Duodenal mucosa (tissue), 2 donors: ENCODE results near the gene TNS1.

ENCODE experiments used
- H3K27ac ChIP-seq: one replicate; pipeline ENCODE4 v1.7.0; 2013; ENCODE audit warnings: low read depth, low read length
- H3K27me3 ChIP-seq, 2 donors: one replicate each; pipeline ENCODE4 v1.7.0; 2013; ENCODE audit warnings: low read length in 2 of 2, control low read depth in 1 of 2; ENCODE audit not compliant: insufficient read depth in 2 of 2, control insufficient read depth in 1 of 2
- H3K36me3 ChIP-seq, 2 donors: one replicate each; pipeline ENCODE4 v1.7.0; 2013; ENCODE audit warnings: low read length in 2 of 2, control low read depth in 1 of 2; ENCODE audit not compliant: insufficient read depth in 2 of 2, control insufficient read depth in 1 of 2
- H3K4me1 ChIP-seq, 2 donors: one replicate each; pipeline ENCODE4 v1.7.0; 2013; ENCODE audit warnings: low read length in 2 of 2, control low read depth in 1 of 2; ENCODE audit not compliant: insufficient read depth in 2 of 2, control insufficient read depth in 1 of 2
- H3K4me3 ChIP-seq, 2 donors: one replicate each; pipeline ENCODE4 v1.7.0; 2013; ENCODE audit warnings: low read length in 2 of 2, low read depth in 1 of 2
- H3K9ac ChIP-seq, 2 donors: one replicate each; pipeline ENCODE4 v1.7.0; 2013; ENCODE audit warnings: low read length in 2 of 2, low read depth in 1 of 2
- H3K9me3 ChIP-seq, 2 donors: one replicate each; pipeline ENCODE4 v1.7.0; 2013; ENCODE audit warnings: low read length in 2 of 2, control low read depth in 1 of 2; ENCODE audit not compliant: control insufficient read depth in 1 of 2

TNS1 gene

GRCh38 chr2:217951521-217952247 is 51.1 kb downstream of the TNS1 start:
- no peak overlapping the region for H3K27ac ChIP-seq
- no peak overlapping the region for H3K4me3 ChIP-seq
- peaks cover 9 to 13% of the 10 kb centered on the region in 2 donors for H3K4me1 ChIP-seq
- no peaks in the 10 kb centered on the region for H3K9me3 ChIP-seq
- no peaks in the 10 kb centered on the region for H3K36me3 ChIP-seq
- no peaks in the 10 kb centered on the region for H3K27me3 ChIP-seq
- no peak overlapping the region for H3K9ac ChIP-seq

DNA sequence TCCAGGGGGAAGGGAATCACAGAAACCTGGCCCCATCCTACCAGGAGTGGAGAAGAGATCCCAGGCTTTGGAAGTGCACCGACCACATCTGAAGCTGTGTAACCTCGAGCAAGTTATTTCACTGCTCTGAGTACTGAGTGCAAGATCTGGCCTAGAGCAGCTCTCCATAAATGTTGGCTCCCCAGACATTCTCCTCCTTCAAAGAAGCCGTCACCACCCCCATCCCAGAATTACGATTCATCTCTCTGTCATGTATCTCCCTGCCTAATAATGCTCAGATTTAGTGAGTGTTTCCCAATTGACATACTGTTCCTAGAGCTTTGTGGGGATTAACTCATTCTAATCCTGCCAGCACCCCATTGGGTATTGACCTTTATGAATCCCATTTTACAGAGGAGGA is 51.7 kb downstream of the TNS1 start:
- no peaks in the 10 kb centered on the region for H3K27me3 ChIP-seq
- no peaks in the 10 kb centered on the region for H3K9me3 ChIP-seq
- no peak overlapping the region for H3K4me3 ChIP-seq
- H3K27ac ChIP-seq, result no peak overlapping the region
- no peaks in the 10 kb centered on the region for H3K36me3 ChIP-seq
- H3K4me1 ChIP-seq, result peaks cover 9 to 13% of the 10 kb centered on the region in 2 donors
- no peak overlapping the region for H3K9ac ChIP-seq

- Histone ChIP-seq H3K27ac (no peak overlapping the region), H3K4me1 (peaks cover 9 to 13% of the 10 kb centered on the region in 2 donors), H3K9ac (no peak overlapping the region), H3K27me3 (no peaks in the 10 kb centered on the region), H3K4me3 (no peak overlapping the region), H3K36me3 (no peaks in the 10 kb centered on the region), H3K9me3 (no peaks in the 10 kb centered on the region)
Measured at GRCh38 chr2:217950401-217950871, 52.4 kb downstream of the TNS1 start.

GRCh38 chr2:217949447-217949846 is 53.3 kb downstream of the TNS1 start:
- no peak overlapping the region for H3K4me3 ChIP-seq
- no peak overlapping the region for H3K9ac ChIP-seq
- H3K27ac ChIP-seq, result no peak overlapping the region
- H3K36me3 ChIP-seq, result no peaks in the 10 kb centered on the region
- H3K9me3 ChIP-seq, result no peaks in the 10 kb centered on the region
- peaks cover 9 to 13% of the 10 kb centered on the region in 2 donors for H3K4me1 ChIP-seq
- no peaks in the 10 kb centered on the region for H3K27me3 ChIP-seq

DNA sequence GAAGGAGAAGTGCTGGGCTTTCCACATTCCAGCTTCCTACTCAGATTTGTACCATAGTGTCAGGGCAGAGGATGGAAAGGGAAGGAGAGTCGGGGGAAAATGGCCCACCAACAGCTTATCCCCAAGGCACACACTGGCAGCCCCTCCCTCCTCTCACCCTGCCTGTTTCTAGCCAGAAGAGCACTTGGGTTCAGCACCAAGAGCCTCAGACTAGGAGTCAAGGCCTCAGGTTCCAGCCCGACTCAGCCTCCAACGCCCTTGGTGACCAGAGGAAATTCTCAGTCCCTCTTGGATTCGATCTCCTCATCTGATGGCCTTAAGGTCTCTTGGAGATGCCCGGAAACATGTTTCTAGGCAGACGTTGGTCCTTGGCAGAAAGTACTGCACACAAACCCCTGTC is 53.9 kb downstream of the TNS1 start:
- Histone ChIP-seq H3K36me3 (no peaks in the 10 kb centered on the region), H3K9me3 (no peaks in the 10 kb centered on the region), H3K9ac (no peak overlapping the region), H3K4me1 (peaks cover 8 to 12% of the 10 kb centered on the region in 2 donors), H3K27ac (no peak overlapping the region), H3K27me3 (no peaks in the 10 kb centered on the region), H3K4me3 (no peak overlapping the region)

- peaks cover 9 to 15% of the 10 kb centered on the region in 2 donors for H3K4me1 ChIP-seq
- H3K27me3 ChIP-seq, result no peaks in the 10 kb centered on the region
- no peak overlapping the region for H3K9ac ChIP-seq
- no peak overlapping the region for H3K27ac ChIP-seq
- H3K4me3 ChIP-seq, result no peak overlapping the region
- no peaks in the 10 kb centered on the region for H3K9me3 ChIP-seq
- H3K36me3 ChIP-seq, result no peaks in the 10 kb centered on the region
Measured at GRCh38 chr2:217948351-217948791, 54.4 kb downstream of the TNS1 start.

GRCh38 chr2:217947383-217948350 is 55.1 kb downstream of the TNS1 start:
- H3K27me3 ChIP-seq, result no peaks in the 10 kb centered on the region
- H3K4me1 ChIP-seq, result peaks cover 10 to 21% of the 10 kb centered on the region in 2 donors
- no peak overlapping the region for H3K4me3 ChIP-seq
- H3K9me3 ChIP-seq, result no peaks in the 10 kb centered on the region
- H3K27ac ChIP-seq, result no peak overlapping the region
- H3K9ac ChIP-seq, result no peak overlapping the region
- no peaks in the 10 kb centered on the region for H3K36me3 ChIP-seq

- no peaks in the 10 kb centered on the region for H3K9me3 ChIP-seq
- no peak overlapping the region for H3K9ac ChIP-seq
- H3K36me3 ChIP-seq, result no peaks in the 10 kb centered on the region
- no peak overlapping the region for H3K27ac ChIP-seq
- H3K4me3 ChIP-seq, result no peak overlapping the region
- peaks cover 10 to 21% of the 10 kb centered on the region in 2 donors for H3K4me1 ChIP-seq
- H3K27me3 ChIP-seq, result no peaks in the 10 kb centered on the region
Measured at GRCh38 chr2:217946051-217946450, 56.7 kb downstream of the TNS1 start.

DNA sequence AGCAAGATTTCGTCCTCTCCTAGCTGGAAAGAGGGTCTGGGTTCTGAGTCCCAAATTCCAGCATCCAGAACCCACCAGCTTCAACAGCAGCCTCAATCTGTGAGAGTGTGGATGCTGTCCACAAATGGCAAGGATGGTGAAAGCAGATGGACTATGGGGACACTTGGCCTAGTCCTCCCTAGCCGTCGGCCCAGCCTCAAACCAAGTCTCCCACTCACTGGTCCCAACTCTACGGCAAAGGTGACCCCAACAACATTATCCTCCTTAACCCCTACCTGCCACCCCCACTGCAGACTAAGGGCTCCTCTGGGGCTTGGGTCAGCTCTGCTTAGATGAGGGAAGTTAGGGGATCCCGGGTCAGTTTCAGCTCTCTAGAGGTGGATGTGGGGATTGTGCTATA is 57.3 kb downstream of the TNS1 start:
- Histone ChIP-seq H3K36me3 (no peaks in the 10 kb centered on the region), H3K9me3 (no peaks in the 10 kb centered on the region), H3K4me1 (peaks cover 10 to 20% of the 10 kb centered on the region in 2 donors), H3K27me3 (no peaks in the 10 kb centered on the region), H3K27ac (no peak overlapping the region), H3K9ac (no peak overlapping the region), H3K4me3 (no peak overlapping the region)

DNA sequence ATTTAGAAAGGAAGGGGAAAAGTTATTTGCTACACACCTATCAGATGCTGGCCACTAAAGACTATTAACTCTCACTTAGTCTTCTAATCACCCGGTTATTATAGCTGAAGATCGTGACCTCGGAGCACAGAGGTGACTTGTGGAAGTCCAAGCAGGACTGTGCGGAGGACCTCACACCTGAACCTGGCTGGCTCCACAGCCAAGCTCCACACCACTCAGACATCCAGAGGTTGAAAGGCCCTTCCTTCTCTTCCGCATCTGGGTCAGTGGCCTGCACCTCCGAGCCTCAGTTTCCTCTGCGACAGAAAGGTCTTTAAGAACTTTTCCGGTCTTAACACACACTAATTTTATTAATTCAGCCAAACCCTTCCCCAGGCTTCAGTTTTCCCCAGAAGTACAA is 57.9 kb downstream of the TNS1 start:
- Histone ChIP-seq H3K9ac (no peak overlapping the region), H3K9me3 (no peaks in the 10 kb centered on the region), H3K4me1 (peaks cover 6 to 17% of the 10 kb centered on the region in 2 donors), H3K27me3 (no peaks in the 10 kb centered on the region), H3K27ac (no peak overlapping the region), H3K36me3 (no peaks in the 10 kb centered on the region), H3K4me3 (no peak overlapping the region)
